Activated naive CD4-positive, alpha-beta T cell treated with Interleukin-2 at 50 U/mL for 16 hours (primary cell): Measurements from ENCODE around the gene DCAF7.
A peak's percentile ranks its signal among the peaks of the same experiment; 100 is the strongest.

ENCODE experiments used
- DNase-seq: peaks from one replicate; pipeline ENCODE4 v3.0.0-alpha.2; 2020

DCAF7 gene

DNA sequence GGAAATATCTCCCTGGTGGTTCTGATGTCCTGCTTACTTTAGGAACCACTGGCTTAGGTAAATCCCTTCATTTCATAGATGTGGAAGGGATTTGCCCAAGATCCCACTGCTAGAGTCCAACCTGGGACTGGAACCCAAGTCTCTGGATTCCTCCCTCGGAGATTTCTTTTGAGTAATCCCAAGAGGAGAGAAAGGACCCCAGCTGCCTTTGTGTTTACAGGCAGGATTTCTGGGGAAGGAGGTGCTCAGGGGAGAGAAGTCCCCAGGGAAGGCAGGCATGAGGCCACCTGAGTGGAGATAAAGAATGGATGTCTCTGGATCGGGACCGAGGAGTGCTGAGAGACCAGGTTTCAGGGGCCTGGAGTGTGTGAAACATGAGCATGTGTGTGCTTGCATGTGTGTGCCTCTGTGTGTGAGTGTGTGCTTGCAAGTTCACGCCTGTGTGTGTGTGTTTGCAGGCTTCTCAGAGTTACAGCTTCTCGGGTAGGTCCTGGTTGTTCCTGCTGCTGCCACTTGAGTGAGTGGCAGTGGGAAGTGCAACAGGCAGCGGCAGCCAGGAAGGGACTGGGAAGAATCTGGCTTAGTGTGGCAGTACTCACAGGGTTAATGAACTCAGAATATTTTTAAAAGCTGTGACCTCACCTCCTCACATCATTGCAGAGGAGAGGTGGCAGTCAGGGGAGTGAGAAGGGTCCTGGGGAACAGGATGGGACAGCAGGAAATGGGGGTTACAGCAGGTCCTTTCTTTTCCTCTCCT, 24.9 kb upstream of the DCAF7 start:
- DNase-seq = no peak

DNA sequence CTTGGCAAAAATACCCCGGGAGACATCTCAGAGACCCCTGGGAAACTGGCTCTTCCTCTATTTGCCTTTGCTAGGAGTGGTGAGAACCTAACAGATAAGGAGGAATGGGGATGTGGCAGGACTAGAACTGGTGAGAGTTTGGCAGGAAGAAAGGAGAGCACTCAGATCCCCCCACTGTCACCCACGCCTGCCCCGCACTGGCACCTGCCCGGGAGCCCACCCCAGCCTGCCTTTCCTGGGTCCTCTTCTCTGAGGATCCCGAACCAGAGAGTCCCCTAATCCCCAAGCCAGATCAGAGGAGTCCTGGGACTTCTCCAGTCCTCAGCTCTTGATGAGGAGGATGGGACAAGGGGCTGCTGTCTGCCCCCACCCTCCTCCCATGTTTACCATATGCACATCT, 23.4 kb upstream of the DCAF7 start:
- no peak for DNase-seq

GRCh38 chr17:63528183-63528582, 22.1 kb upstream of the DCAF7 start:
- no peak for DNase-seq

GRCh38 chr17:63529711-63530556, 20.3 kb upstream of the DCAF7 start:
- DNase-seq = no peak

GRCh38 chr17:63530557-63531021, 19.7 kb upstream of the DCAF7 start:
- DNase-seq = no peak

- DNase-seq = no peak
Observed at GRCh38 chr17:63531022-63531965, 19.0 kb upstream of the DCAF7 start.

- DNase-seq = no peak
Observed at GRCh38 chr17:63533433-63534077, 16.7 kb upstream of the DCAF7 start.

GRCh38 chr17:63534078-63534570, 16.2 kb upstream of the DCAF7 start:
- no peak for DNase-seq

DNA sequence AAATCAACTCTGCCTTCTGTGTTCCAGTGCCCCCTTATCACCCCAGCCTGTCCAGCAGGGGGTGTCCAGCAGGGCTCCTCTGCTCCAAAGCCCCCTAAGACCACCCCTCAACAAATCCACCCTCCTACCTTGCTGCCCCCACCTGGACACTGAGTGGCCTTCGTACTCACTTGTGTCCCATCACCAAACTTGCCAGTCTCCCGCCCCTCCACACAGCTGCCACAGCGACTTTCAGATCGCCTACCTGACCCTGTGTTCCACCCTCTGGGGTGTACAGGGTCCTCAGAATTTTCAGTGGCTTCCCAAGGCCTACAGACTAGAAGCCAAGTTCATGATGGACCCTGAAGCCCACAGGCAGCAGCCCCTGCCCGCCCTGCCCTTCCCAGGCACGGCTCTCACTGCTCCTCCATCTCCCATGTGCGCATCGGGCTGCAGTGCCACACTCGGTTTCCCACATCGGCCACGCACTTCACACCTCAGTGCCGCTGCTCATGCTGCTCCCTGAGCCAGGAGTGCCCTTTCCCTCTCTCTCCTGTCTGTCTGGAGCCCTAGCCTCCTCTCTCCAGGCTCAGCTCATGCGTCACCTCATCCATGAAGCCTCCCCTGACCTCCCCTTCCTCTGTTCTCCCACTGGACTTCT, 15.3 kb upstream of the DCAF7 start:
- DNase-seq = no peak

DNA sequence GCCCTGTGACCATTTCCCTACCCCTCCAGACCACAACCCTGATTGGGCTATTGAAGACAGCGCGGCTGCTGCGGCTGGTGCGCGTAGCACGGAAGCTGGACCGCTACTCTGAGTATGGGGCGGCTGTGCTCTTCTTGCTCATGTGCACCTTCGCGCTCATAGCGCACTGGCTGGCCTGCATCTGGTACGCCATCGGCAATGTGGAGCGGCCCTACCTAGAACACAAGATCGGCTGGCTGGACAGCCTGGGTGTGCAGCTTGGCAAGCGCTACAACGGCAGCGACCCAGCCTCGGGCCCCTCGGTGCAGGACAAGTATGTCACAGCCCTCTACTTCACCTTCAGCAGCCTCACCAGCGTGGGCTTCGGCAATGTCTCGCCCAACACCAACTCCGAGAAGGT, 14.6 kb upstream of the DCAF7 start:
- DNase-seq = no peak

DNA sequence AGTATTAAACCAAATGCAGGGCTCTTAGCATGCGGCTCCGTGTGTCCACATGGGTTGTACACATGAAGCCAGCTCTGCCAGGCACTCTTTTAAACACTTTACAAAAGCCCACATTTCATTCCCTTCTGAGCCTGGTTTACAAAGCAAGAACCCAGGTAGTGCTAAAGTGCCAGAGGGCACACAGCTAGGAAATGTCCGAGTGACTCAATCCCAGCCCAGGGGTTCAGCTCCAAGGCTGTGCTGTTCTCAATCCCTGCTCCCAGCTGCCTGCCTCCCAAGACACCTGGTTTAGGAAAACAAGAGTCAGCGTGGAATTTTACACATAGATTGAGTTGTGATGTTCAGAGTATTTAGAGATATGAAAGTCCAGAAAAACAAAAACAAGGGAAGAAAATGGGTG, 13.3 kb upstream of the DCAF7 start:
- DNase-seq = no peak

GRCh38 chr17:63537991-63538692, 12.1 kb upstream of the DCAF7 start:
- DNase-seq = peak; percentile 20

DNA sequence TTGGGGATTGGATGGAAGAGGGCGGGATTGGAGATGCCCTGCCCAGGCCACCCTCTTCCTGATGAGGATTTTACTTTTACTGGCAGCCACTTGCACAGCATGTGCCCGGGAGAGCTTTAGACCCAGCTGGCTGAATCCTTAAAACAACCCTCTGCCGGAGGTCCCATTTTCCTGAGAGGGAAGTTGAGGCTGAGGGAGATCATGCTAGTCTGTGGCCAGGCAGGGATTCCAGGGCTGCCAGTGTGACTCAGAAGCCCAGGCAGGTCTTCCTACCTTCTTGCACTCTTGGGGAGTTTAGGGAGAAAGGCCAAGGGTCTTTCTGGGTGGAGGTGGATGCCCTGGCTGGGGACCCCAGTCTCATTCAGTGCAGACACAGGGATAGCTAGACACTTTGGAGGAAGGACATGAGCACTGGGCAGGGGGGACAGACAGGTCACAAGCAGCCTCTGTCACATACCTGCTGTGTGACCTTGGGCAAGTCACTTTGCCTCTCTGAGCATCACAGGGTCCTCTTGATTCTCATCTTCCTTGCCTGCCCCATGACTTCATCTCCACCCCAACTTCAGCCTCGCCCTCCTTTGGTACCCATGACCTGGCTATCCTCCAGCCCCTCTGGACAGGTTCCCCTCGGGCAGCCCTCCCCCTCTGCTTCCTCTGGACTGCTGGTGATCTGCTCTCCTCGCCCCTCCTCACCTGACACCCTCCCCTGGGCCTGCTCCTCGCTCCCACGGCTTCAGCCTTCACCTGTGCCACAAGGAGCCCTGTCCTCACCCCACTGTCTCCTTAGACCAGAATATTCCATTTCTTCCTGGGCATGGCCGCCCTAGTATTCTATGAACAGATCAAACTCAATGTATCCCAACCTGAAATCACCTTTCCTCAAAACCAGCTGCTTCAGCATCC, 11.3 kb upstream of the DCAF7 start:
- DNase-seq = no peak

DNA sequence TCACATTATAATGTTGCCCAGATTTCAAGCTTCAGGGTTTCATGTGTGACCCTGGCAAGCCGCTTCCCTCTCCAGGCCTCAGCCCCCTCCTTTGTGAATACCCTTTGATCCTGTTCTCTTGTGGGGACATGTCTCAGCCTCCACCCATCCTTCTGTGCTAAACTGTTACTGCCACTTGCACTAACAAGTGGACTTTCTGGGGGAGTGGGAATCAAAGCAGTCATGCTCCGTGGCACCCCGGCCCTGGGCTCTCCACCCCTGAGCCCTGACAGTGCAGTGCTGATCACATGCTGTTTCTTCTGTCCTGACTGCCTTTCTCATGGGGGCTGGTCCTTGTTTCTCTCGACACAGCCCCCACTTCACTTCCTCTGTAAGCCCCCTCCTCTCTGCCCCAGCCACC, 9.7 kb upstream of the DCAF7 start:
- no peak for DNase-seq

DNA sequence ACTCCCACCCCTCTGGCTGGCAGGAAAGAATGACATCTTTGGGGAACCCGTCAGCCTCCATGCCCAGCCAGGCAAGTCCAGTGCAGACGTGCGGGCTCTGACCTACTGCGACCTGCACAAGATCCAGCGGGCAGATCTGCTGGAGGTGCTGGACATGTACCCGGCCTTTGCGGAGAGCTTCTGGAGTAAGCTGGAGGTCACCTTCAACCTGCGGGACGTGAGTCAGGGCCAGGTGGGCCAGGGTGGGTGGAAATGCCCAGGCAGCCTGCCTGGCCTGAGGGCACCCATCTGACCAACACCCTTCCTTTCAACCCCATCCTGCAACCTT, 8.1 kb upstream of the DCAF7 start:
- DNase-seq = no peak

- DNase-seq = no peak
Observed at GRCh38 chr17:63542942-63543821, 7.1 kb upstream of the DCAF7 start.

- no peak for DNase-seq
Observed at GRCh38 chr17:63543822-63544420, 6.4 kb upstream of the DCAF7 start.

DNA sequence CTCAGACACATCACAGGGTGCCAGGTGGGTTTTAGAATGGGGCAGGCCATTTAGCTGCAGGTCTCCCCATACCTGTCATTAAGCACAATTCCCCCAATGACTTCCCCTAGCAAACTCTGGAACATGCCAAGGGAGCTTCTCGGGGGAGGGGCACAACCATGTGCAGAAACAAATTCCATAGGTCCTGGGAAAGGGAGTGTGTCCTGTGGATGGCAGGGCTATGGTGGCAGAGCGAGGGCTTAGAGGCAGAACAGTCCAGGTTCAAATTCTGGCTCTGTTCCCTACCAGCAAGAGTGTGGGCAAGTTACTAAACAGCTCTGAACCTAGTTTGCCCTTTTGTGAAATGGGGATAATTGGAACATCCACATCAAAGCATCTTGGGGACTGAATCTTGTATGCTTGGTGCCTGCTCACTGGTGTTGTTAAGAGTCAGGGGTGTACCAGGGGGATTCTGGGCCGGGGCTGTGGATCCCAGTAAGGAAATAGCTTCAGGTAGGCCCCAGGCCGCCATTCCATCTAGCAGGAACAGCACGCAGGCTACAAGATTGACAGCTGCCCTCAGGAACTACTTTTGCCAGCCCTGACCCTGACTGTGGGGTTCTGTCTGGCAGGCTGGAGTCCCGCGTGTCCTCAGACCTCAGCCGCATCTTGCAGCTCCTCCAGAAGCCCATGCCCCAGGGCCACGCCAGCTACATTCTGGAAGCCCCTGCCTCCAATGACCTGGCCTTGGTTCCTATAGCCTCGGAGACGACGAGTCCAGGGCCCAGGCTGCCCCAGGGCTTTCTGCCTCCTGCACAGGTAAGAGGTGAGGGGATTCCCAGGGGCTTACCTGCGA, 5.6 kb upstream of the DCAF7 start:
- DNase-seq = no peak
